Lung (tissue), 12 donors: ENCODE measurements around the gene GNA14. TPM values are rescaled to one million over a fixed set of nuclear protein-coding genes. Genes with fewer than 3 reads are reported as not detected.

Experiments used
- ATAC-seq: fragments of 200-7000 bp; cut with Tn5 transposase; one replicate; pipeline ENCODE4 v1.9.1; 2020; ENCODE audit warnings: moderate number of reproducible peaks; ENCODE audit not compliant: insufficient read depth, low FRiP score
- DNase-seq, 3 donors: peaks; one replicate each; pipeline ENCODE4 v3.0.0-alpha.2; 2013 to 2017
- H3K27ac ChIP-seq, 2 donors: one replicate each; pipeline ENCODE4 v1.5.1; 2013; ENCODE audit warnings: mild to moderate bottlenecking in 2 of 2, moderate library complexity in 2 of 2, control low read depth in 1 of 2, inconsistent platforms in 1 of 2, low read depth in 1 of 2, low read length in 1 of 2
- H3K27me3 ChIP-seq, 3 donors: one replicate each; pipeline ENCODE4 v1.5.1; 2013; ENCODE audit warnings: low read length in 2 of 3; ENCODE audit not compliant: control insufficient read depth in 3 of 3, insufficient read depth in 3 of 3
- H3K36me3 ChIP-seq, 4 donors: one replicate each; pipeline ENCODE4 v1.5.1; 2013; ENCODE audit warnings: low read length in 4 of 4, mild to moderate bottlenecking in 1 of 4, moderate library complexity in 1 of 4; ENCODE audit not compliant: control insufficient read depth in 4 of 4, insufficient read depth in 4 of 4
- H3K4me1 ChIP-seq, 5 donors: one replicate each; pipeline ENCODE4 v1.5.1; 2013; ENCODE audit warnings: low read length in 5 of 5, mild to moderate bottlenecking in 2 of 5, moderate library complexity in 1 of 5; ENCODE audit not compliant: control insufficient read depth in 5 of 5, insufficient read depth in 5 of 5
- H3K4me3 ChIP-seq: one replicate; pipeline ENCODE4 v1.5.1; 2013; ENCODE audit warnings: mild to moderate bottlenecking, control low read depth, moderate library complexity
- H3K9ac ChIP-seq, 2 donors: one replicate each; pipeline ENCODE4 v1.5.1; 2013; ENCODE audit warnings: low read length in 2 of 2, control low read depth in 1 of 2; ENCODE audit not compliant: insufficient read depth in 1 of 2
- H3K9me3 ChIP-seq, 4 donors: one replicate each; pipeline ENCODE4 v1.5.1; 2013; ENCODE audit warnings: low read length in 3 of 4, mild to moderate bottlenecking in 1 of 4, moderate library complexity in 1 of 4; ENCODE audit not compliant: control insufficient read depth in 4 of 4, insufficient read depth in 3 of 4
- WGBS, 2 donors: extraction: QIAGEN DNeasy Blood & Tissue Kit; methylation state at CpG; one replicate each; pipeline ENCODE4 v1.1.7; 2013; 5-methylcytosine and 5-hydroxymethylcytosine counted together
- polyA plus RNA-seq, 2 donors: library from polyadenylated mRNA; stranded (reverse); fragments of 200-250 nt; gene quantifications; one replicate each; pipeline ENCODE4 v1.2.1, GENCODE V29; 2013
- total RNA-seq, 2 donors: library from RNA; depleted of rRNA in 1 of 2; stranded (reverse); fragments of >200 nt in 1 of 2; gene quantifications; one replicate each; pipeline ENCODE4 v1.2.1, GENCODE V29; 2014 to 2021
- TF ChIP-seq, protein P1 (sequence below): IDR thresholded peaks from 2 replicates; pipeline ENCODE4 v1.5.1; 2012; ENCODE audit warnings: mild to moderate bottlenecking; ENCODE audit errors: control extremely low read depth, extremely low read depth
- donor health status: control.
- donor health status: control.
- donor health status: Bipolar disorder and iron deficiency.
- donor health status: healthy.
- donor health status: DM: yes; HTN: yes; CAD: no.

GNA14 gene
- total and polyA plus RNA-seq, 4 donors, result 4.1 to 15.1 (median 11.3) TPM

DNA sequence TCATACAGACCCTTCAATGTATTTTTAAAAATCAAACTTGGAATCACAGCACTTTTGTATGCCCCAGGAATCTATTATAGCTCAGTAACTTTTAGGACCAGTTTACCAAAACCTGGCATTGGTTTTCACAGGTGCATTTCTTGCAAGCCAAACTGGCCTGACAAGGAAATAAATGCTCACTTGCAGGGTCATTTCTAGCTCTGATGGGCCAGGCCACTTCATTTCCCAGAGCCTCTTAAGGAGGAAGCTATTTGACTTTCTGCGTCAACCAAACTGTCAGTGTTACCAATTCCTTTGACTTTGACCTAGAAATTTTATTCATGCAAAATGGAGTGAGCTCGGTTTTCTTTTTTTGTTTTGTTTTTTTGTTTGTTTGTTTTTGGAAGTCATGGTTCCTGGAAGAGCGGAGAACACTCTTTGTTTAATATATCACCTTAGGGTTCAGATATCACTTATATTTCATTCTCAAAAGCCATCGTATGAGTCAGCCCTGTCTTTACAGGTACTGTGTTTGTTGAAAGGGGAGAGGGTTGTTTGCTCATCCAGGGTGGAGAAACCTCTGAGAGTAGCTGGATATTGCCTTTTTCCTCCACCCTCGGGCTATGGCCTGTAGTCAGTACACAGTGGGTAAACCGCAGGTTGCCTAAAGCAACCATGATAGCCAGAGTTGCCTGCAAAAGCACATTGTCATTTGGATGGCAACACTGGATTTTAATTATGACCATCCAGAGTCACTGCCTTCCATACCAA, 58.9 kb downstream of the GNA14 start:
- H3K9ac ChIP-seq, result no peak overlapping the region
- H3K9me3 ChIP-seq, result no peaks in the 10 kb centered on the region
- H3K27me3 ChIP-seq, result no peaks in the 10 kb centered on the region
- ATAC-seq, result peak; percentile 74
- peaks cover 0 to 29% (median 8%) of the 10 kb centered on the region in 5 donors for H3K4me1 ChIP-seq
- 57 to 66% methylated on average over 6 of the region's 6 CpGs for WGBS, 2 donors
- TF ChIP-seq, protein P1, sequence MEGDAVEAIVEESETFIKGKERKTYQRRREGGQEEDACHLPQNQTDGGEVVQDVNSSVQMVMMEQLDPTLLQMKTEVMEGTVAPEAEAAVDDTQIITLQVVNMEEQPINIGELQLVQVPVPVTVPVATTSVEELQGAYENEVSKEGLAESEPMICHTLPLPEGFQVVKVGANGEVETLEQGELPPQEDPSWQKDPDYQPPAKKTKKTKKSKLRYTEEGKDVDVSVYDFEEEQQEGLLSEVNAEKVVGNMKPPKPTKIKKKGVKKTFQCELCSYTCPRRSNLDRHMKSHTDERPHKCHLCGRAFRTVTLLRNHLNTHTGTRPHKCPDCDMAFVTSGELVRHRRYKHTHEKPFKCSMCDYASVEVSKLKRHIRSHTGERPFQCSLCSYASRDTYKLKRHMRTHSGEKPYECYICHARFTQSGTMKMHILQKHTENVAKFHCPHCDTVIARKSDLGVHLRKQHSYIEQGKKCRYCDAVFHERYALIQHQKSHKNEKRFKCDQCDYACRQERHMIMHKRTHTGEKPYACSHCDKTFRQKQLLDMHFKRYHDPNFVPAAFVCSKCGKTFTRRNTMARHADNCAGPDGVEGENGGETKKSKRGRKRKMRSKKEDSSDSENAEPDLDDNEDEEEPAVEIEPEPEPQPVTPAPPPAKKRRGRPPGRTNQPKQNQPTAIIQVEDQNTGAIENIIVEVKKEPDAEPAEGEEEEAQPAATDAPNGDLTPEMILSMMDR, result no peak
- H3K4me3 ChIP-seq, result no peak overlapping the region
- no peak for DNase-seq
- H3K27ac ChIP-seq, result peak overlapping the region in 1 of 2 donors; percentile 63
- no peaks in the 10 kb centered on the region for H3K36me3 ChIP-seq

DNA sequence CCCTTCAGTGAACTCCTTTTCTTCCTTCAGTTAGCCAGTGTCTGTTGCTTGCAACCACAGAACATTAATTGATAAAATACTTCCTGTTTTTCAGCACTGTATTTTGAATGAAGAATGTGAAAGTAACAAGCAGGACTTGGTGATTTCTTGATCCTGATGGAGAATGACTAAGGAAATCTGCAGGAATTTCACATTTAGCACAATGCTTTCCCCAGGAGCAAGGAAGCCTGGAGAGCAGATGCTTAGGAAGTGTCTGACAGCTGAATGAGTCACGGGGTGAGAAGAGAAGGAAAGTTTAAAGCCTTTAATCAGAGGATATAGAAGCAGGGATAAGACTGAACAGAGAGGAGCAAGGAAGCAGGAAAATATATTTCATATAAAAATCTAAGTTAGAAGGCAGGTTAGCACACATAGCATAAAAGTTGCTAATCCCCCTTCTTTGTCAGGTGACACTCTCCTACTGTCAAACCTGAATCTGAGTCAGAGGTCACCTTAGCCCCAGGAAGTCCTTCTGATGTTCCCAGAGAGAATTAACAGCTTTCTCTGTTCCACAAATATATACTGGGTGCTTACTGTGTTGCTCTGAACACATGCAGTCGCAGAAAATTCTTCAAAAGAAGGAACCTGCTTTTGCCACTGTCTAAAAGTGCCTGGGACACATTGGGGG, 59.7 kb downstream of the GNA14 start:
- Histone ChIP-seq H3K36me3 (no peaks in the 10 kb centered on the region), H3K4me1 (peaks cover 0 to 24% (median 6%) of the 10 kb centered on the region in 5 donors), H3K9me3 (no peaks in the 10 kb centered on the region), H3K27me3 (no peaks in the 10 kb centered on the region), H3K9ac (no peak overlapping the region), H3K27ac (peak overlapping the region in 1 of 2 donors; percentile 70), H3K4me3 (no peak overlapping the region)
- peak in 1 of 3 donors; percentile 22 for DNase-seq
- TF ChIP-seq, protein P1, result no peak
- peak; percentile 68 for ATAC-seq
- WGBS, 2 donors, result 32 to 40% methylated on average over 2 of the region's 2 CpGs

DNA sequence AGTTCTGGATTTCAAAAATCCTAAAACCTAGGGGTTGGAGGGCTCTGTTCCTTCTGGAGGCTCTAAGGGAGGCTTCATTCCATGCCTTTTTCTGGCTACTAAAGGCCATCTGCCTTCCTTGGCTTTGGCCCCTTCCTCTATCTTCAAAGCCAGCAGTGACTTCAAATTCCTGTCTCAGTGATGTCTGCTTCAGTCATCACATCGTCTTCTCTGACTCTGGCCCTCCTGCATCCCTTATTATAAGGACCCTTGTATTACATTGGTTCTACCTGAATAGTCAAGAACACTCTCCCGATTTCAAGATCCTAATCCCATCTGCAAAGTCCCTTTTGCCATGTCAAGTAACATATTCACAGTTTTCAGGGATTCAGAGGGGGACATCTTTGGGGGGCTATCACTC, 60.3 kb downstream of the GNA14 start:
- DNase-seq, result no peak
- 58 to 60% methylated on average over 2 of the region's 2 CpGs for WGBS, 2 donors
- Histone ChIP-seq H3K27ac (peak overlapping the region in 1 of 2 donors; percentile 56), H3K9me3 (no peaks in the 10 kb centered on the region), H3K9ac (no peak overlapping the region), H3K4me1 (peaks cover 0 to 26% (median 6%) of the 10 kb centered on the region in 5 donors), H3K27me3 (no peaks in the 10 kb centered on the region), H3K4me3 (no peak overlapping the region), H3K36me3 (no peaks in the 10 kb centered on the region)
- ATAC-seq, result no peak
- TF ChIP-seq, protein P1, result no peak
